Keratinocyte (primary cell): ENCODE data around the gene CTAG1B. TPM values are rescaled to one million over a fixed set of nuclear protein-coding genes. Genes with fewer than 3 reads are reported as not detected.

ENCODE experiments used
- DNase-seq: peaks from one replicate; pipeline ENCODE4 v3.0.0-alpha.2; 2011; ENCODE audit warnings: low read depth, missing footprints, low spot score
- FAIRE-seq: peaks from 2 replicates; lab custom pipeline; 2011; peaks lifted over from hg19 to GRCh38; lab: Jason Lieb, UNC
- H2AFZ ChIP-seq: 2 replicates; pipeline ENCODE4 v1.6.0; 2012; ENCODE audit warnings: low read length, control low read depth, inconsistent platforms; ENCODE audit not compliant: control insufficient read depth
- H3K27ac ChIP-seq: 2 replicates; pipeline ENCODE4 v1.5.1; 2011; ENCODE audit warnings: low read length; ENCODE audit not compliant: control insufficient read depth, insufficient read depth
- H3K27me3 ChIP-seq: 3 replicates; pipeline ENCODE4 v1.6.0; 2011; ENCODE audit warnings: low read length; ENCODE audit not compliant: control insufficient read depth, insufficient read depth; ENCODE audit errors: extremely low read depth
- H3K36me3 ChIP-seq, 2 experiments: 2 replicates in 1 of 2; 3 replicates in 1 of 2; pipeline ENCODE4 v1.5.1; 2011; ENCODE audit warnings: low read length in 2 of 2, mild to moderate bottlenecking in 1 of 2; ENCODE audit not compliant: control insufficient read depth in 2 of 2, insufficient read depth in 2 of 2; ENCODE audit errors: extremely low read depth in 1 of 2
- H3K4me1 ChIP-seq: 3 replicates; pipeline ENCODE4 v1.5.1; 2011; ENCODE audit warnings: low read length; ENCODE audit not compliant: control insufficient read depth, insufficient read depth; ENCODE audit errors: extremely low read depth
- H3K4me2 ChIP-seq: 3 replicates; pipeline ENCODE4 v1.6.0; 2011; ENCODE audit warnings: low read depth, low read length; ENCODE audit not compliant: control insufficient read depth, insufficient read depth; ENCODE audit errors: extremely low read depth
- H3K4me3 ChIP-seq, 3 experiments: fragments of 200-600 bp in 1 of 3; sonication (generic) in 1 of 3; 2 replicates in 2 of 3; 3 replicates in 1 of 3; pipeline ENCODE4 v1.5.1; 2011 to 2016; ENCODE audit warnings: low read length in 3 of 3, mild to moderate bottlenecking in 3 of 3, control low read depth in 2 of 3, inconsistent platforms in 1 of 3, low read depth in 1 of 3, mixed read lengths in 1 of 3, mixed run types in 1 of 3, moderate library complexity in 1 of 3; ENCODE audit not compliant: control insufficient read depth in 2 of 3, insufficient read depth in 2 of 3; ENCODE audit errors: extremely low read depth in 1 of 3
- H3K79me2 ChIP-seq: 2 replicates; pipeline ENCODE4 v1.6.0; 2012; ENCODE audit warnings: low read length; ENCODE audit not compliant: control insufficient read depth, insufficient read depth
- H3K9ac ChIP-seq: 3 replicates; pipeline ENCODE4 v1.6.0; 2011; ENCODE audit warnings: low read length; ENCODE audit not compliant: control insufficient read depth, insufficient read depth; ENCODE audit errors: extremely low read depth
- H3K9me1 ChIP-seq: 3 replicates; pipeline ENCODE4 v1.6.0; 2011; ENCODE audit warnings: low read length; ENCODE audit not compliant: control insufficient read depth, insufficient read depth; ENCODE audit errors: extremely low read depth
- H3K9me3 ChIP-seq: 2 replicates; pipeline ENCODE4 v1.5.1; 2012; ENCODE audit warnings: low read depth, low read length; ENCODE audit not compliant: control insufficient read depth
- H4K20me1 ChIP-seq: 3 replicates; pipeline ENCODE4 v1.6.0; 2011; ENCODE audit warnings: low read length; ENCODE audit not compliant: control insufficient read depth, insufficient read depth; ENCODE audit errors: extremely low read depth
- EZH2 ChIP-seq: IDR thresholded peaks from one replicate; pipeline ENCODE4 v1.6.1; 2012; ENCODE audit warnings: inconsistent platforms, mild to moderate bottlenecking, low read length, moderate library complexity
- dilution Hi-C: fragments of 300-500 bp; cut with MboI; formaldehyde crosslinking; loops from one replicate; pipeline ENCODE4 v1.7.0; 2020; ENCODE audit warnings: low sequenced_read_pairs; ENCODE audit not compliant: extremely low pct_ligation_motif_present
- polyA plus RNA-seq, 5 experiments: library from polyadenylated mRNA; depleted of rRNA in 3 of 5; stranded (reverse) in 3 of 5; stranded (forward) in 1 of 5; unstranded in 1 of 5; fragments of >200 nt; gene quantifications; 1 replicate in 1 of 5; 2 replicates in 3 of 5; 3 replicates in 1 of 5; pipeline versions ENCODE4 v1.2.1 to v1.2.3, GENCODE V29; 2011 to 2012; ENCODE audit warnings: missing spikeins in 2 of 5, low read depth in 1 of 5, low replicate concordance in 1 of 5
- TF ChIP-seq, protein P1 (sequence below), 3 experiments: IDR thresholded peaks in 1 of 3; conservative IDR thresholded peaks in 1 of 3; optimal IDR thresholded peaks in 1 of 3; 2 replicates in 2 of 3; 3 replicates in 1 of 3; pipeline versions ENCODE3 to v1.5.1; 2011; ENCODE audit warnings: low read length in 3 of 3, mild to moderate bottlenecking in 3 of 3, moderate library complexity in 2 of 3, control low read depth in 1 of 3, inconsistent platforms in 1 of 3; ENCODE audit not compliant: insufficient read depth in 2 of 3; ENCODE audit errors: extremely low read depth in 1 of 3

The CTAG1B gene
- polyA plus RNA-seq, 1 donor (not counting 4 experiments of a cell fraction or from before 2014, with no cell fraction given), result not detected

DNA sequence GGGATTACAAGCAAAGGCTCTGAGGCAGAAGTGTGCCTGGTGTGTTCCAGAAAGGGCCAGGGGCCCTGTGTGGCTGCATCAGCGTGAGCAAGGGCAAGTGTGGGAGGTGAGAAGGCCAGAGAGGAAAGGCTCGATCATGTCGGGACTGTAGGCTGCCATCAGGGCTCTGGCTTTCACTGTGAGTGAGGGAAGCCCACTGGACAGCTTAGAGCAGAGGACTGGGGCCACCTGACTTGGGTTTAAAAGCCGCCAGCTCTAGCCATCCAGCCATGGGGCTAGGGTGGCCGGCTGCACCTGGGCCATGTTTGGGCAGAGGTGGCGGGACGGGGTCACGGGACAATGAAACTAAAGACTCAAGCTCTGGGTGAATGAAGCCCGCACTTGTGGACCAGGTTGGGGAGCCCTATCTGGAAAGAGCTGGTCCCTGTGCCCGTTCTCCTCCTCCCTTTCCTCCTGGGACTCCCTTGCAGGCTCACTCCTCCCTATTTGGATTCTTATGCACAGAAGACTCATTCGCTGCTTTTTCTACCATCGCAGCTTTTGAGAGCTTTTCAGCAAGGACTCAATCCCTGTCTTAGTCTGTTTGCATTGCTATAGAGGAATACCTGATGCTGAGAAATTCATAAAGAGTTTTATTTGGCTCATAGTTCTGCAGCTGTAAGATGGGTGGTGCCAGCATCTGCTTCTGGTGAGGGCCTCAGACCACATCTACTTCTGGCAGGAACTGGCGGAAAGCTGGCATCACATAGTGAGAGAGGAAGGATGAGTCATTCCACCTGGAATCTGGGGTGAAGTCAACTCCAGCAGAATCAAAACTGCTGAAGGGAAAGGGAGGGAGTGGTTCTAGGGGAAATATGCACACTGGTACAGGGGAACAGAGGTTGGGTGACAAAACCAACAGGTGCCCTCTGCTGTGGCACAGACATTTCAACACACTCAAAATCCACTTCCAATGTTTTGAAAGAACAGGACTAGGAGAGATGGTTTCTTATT, 15.3 kb downstream of the CTAG1B start:
- H2AFZ ChIP-seq, result no peak overlapping the region
- DNase-seq (no peak), FAIRE-seq (peak; percentile 91)
- no peaks in the 10 kb centered on the region for H3K36me3 ChIP-seq
- dilution Hi-C loops, result no loop called here
- H3K27me3 ChIP-seq, result no peaks in the 10 kb centered on the region
- no peak for TF ChIP-seq EZH2
- TF ChIP-seq, protein P1, sequence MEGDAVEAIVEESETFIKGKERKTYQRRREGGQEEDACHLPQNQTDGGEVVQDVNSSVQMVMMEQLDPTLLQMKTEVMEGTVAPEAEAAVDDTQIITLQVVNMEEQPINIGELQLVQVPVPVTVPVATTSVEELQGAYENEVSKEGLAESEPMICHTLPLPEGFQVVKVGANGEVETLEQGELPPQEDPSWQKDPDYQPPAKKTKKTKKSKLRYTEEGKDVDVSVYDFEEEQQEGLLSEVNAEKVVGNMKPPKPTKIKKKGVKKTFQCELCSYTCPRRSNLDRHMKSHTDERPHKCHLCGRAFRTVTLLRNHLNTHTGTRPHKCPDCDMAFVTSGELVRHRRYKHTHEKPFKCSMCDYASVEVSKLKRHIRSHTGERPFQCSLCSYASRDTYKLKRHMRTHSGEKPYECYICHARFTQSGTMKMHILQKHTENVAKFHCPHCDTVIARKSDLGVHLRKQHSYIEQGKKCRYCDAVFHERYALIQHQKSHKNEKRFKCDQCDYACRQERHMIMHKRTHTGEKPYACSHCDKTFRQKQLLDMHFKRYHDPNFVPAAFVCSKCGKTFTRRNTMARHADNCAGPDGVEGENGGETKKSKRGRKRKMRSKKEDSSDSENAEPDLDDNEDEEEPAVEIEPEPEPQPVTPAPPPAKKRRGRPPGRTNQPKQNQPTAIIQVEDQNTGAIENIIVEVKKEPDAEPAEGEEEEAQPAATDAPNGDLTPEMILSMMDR (optimal IDR thresholded peaks at IDR 0.05 in 1 of 3, IDR thresholded peaks at IDR 0.05 in 1 of 3, conservative IDR thresholded peaks at IDR 0.05 in 1 of 3; ENCODE audit: extremely low read depth in 1 of 3, insufficient read depth in 2 of 3, low read length in 3 of 3), result no peak
- H3K4me2 ChIP-seq, result peak overlapping the region; percentile 47
- no peaks in the 10 kb centered on the region for H3K79me2 ChIP-seq
- no peaks in the 10 kb centered on the region for H3K9me1 ChIP-seq
- no peak overlapping the region for H3K9ac ChIP-seq
- H3K4me3 ChIP-seq, result no peak overlapping the region
- H4K20me1 ChIP-seq, result no peaks in the 10 kb centered on the region
- peak overlapping the region; percentile 23 for H3K27ac ChIP-seq
- peaks cover 23% of the 10 kb centered on the region for H3K4me1 ChIP-seq
- H3K9me3 ChIP-seq, result peaks cover 2% of the 10 kb centered on the region

DNA sequence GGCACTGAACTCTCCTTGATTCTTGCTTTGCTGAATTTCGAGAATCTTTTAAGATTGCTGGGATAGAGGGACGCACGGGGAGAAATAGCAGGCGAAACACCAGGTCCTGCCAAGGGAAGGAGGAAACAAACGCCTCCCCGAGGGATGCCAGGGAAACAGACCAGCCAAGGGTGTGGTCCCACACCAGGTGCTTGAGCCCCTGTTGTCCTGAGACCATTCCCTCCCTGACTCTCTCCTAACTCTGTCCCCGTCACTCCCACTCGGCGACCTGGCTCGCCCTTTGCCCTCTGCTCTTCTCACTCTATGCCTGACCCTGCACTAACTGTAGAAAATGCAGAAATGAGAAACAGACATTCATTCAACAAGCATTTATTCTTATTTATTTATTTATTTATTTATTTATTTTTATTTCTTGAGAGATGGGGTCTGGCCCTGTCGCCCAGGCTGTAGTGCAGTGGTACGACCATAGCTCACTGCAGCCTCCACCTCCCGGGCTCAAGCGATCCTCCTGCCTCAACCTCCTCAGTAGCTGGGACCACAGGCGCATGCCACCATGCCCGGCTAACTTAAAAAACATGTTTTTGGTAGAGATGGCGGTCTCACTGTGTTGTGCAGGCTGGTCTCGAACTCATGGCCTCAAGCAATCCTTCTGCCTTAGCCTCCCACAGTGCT, 16.2 kb downstream of the CTAG1B start:
- no peak overlapping the region for H3K27ac ChIP-seq
- DNase-seq (no peak), FAIRE-seq (no peak)
- TF ChIP-seq EZH2, result no peak
- TF ChIP-seq, protein P1 (optimal IDR thresholded peaks at IDR 0.05 in 1 of 3, IDR thresholded peaks at IDR 0.05 in 1 of 3, conservative IDR thresholded peaks at IDR 0.05 in 1 of 3; ENCODE audit: extremely low read depth in 1 of 3, insufficient read depth in 2 of 3, low read length in 3 of 3), result no peak
- H3K9ac ChIP-seq, result no peak overlapping the region
- H3K4me1 ChIP-seq, result peaks cover 23% of the 10 kb centered on the region
- dilution Hi-C loops, result no loop called here
- peaks cover 2% of the 10 kb centered on the region for H3K9me3 ChIP-seq
- no peaks in the 10 kb centered on the region for H3K79me2 ChIP-seq
- H3K27me3 ChIP-seq, result no peaks in the 10 kb centered on the region
- no peak overlapping the region for H3K4me2 ChIP-seq
- no peaks in the 10 kb centered on the region for H4K20me1 ChIP-seq
- no peak overlapping the region for H2AFZ ChIP-seq
- H3K36me3 ChIP-seq, result no peaks in the 10 kb centered on the region
- H3K9me1 ChIP-seq, result no peaks in the 10 kb centered on the region
- no peak overlapping the region for H3K4me3 ChIP-seq
